Prostate gland (tissue), 2 donors: Measurements from ENCODE around the gene PPP4R3A.

ENCODE experiments used
- CTCF ChIP-seq, 4 experiments: fragments of 200-600 bp in 2 of 4; fragments of 450-650 bp in 2 of 4; sonication (generic) in 2 of 4; IDR thresholded peaks; 1 replicate in 3 of 4; 2 replicates in 1 of 4; pipeline ENCODE4 v1.5.1; 2016 to 2019; ENCODE audit warnings: antibody characterized with exemption in 4 of 4, mild to moderate bottlenecking in 2 of 4, moderate library complexity in 2 of 4
- POLR2AphosphoS5 ChIP-seq: sonication (generic); formaldehyde crosslinking; IDR thresholded peaks from one replicate; pipeline ENCODE4 v1.6.1; 2017; ENCODE audit warnings: antibody characterized with exemption

- TF ChIP-seq CTCF (IDR thresholded peaks at IDR 0.05) (no peak), POLR2AphosphoS5 (no peak)
Observed at GRCh38 chr14:91520138-91520537, 10.0 kb upstream of the PPP4R3A start.
